H9 (cell line): Measurements from ENCODE around the gene TTC9C. TPM values are rescaled to one million over a fixed set of nuclear protein-coding genes. Genes with fewer than 3 reads are reported as not detected.
"Not testable (repeated sequence)": the region's sequence is repeated elsewhere in the genome, so short reads cannot be mapped to it uniquely, and the experiment has no call there.

Source experiments
- DNase-seq: peaks from one replicate; pipeline ENCODE4 v3.0.0-alpha.2; 2017
- H2AFZ ChIP-seq: one replicate; pipeline ENCODE4 v1.6.1; 2013; ENCODE audit warnings: mild to moderate bottlenecking, low read length, control low read depth, moderate library complexity
- H2AK5ac ChIP-seq: 2 replicates; pipeline ENCODE4 v1.6.1; 2013; ENCODE audit warnings: low read length, control low read depth, mixed read lengths; ENCODE audit not compliant: insufficient read length
- H2BK120ac ChIP-seq: one replicate; pipeline ENCODE4 v1.6.1; 2013; ENCODE audit warnings: low read depth, mild to moderate bottlenecking, low read length, control low read depth, inconsistent platforms; ENCODE audit not compliant: poor library complexity, severe bottlenecking
- H2BK12ac ChIP-seq: 2 replicates; pipeline ENCODE4 v1.6.1; 2013; ENCODE audit warnings: low read length, control low read depth, mixed read lengths, low read depth; ENCODE audit not compliant: insufficient read length
- H2BK15ac ChIP-seq: 2 replicates; pipeline ENCODE4 v1.6.1; 2013; ENCODE audit warnings: low read depth, low read length, control low read depth
- H2BK20ac ChIP-seq: one replicate; pipeline ENCODE4 v1.6.1; 2013; ENCODE audit warnings: low read depth, mild to moderate bottlenecking, low read length, control low read depth, inconsistent platforms; ENCODE audit not compliant: poor library complexity, severe bottlenecking
- H2BK5ac ChIP-seq: 2 replicates; pipeline ENCODE4 v1.6.1; 2013; ENCODE audit warnings: low read length, control low read depth, mixed read lengths; ENCODE audit not compliant: insufficient read length
- H3K14ac ChIP-seq: 2 replicates; pipeline ENCODE4 v1.6.1; 2013; ENCODE audit warnings: low read length, control low read depth; ENCODE audit not compliant: insufficient read depth
- H3K18ac ChIP-seq: 2 replicates; pipeline ENCODE4 v1.6.1; 2013; ENCODE audit warnings: low read depth, mild to moderate bottlenecking, mixed read lengths, low read length, control low read depth; ENCODE audit not compliant: insufficient read length
- H3K23ac ChIP-seq: 2 replicates; pipeline ENCODE4 v1.6.1; 2013; ENCODE audit warnings: low read length, control low read depth, mixed read lengths, low read depth; ENCODE audit not compliant: insufficient read length
- H3K23me2 ChIP-seq: 2 replicates; pipeline ENCODE4 v1.6.1; 2013; ENCODE audit warnings: low read depth, mild to moderate bottlenecking, mixed read lengths, low read length, control low read depth; ENCODE audit not compliant: insufficient read length, poor library complexity, severe bottlenecking
- H3K27ac ChIP-seq: 2 replicates; pipeline ENCODE4 v1.5.1; 2013; ENCODE audit warnings: low read length, control low read depth, mixed read lengths, low read depth; ENCODE audit not compliant: insufficient read length
- H3K27me3 ChIP-seq: 2 replicates; pipeline ENCODE4 v1.6.1; 2013; ENCODE audit warnings: low read length, control low read depth, inconsistent platforms; ENCODE audit not compliant: insufficient read depth
- H3K4ac ChIP-seq: 2 replicates; pipeline ENCODE4 v1.6.1; 2013; ENCODE audit warnings: low read depth, mild to moderate bottlenecking, control low read depth, inconsistent platforms, low read length, moderate library complexity
- H3K4me1 ChIP-seq: 2 replicates; pipeline ENCODE4 v1.6.1; 2013; ENCODE audit warnings: low read length, control low read depth, inconsistent platforms; ENCODE audit not compliant: insufficient read depth
- H3K4me2 ChIP-seq: 2 replicates; pipeline ENCODE4 v1.6.1; 2013; ENCODE audit warnings: low read length, control low read depth, mixed read lengths; ENCODE audit not compliant: insufficient read length, insufficient read depth
- H3K56ac ChIP-seq: 2 replicates; pipeline ENCODE4 v1.6.1; 2013; ENCODE audit warnings: low read depth, mild to moderate bottlenecking, mixed read lengths, low read length, control low read depth; ENCODE audit not compliant: insufficient read length
- H3K79me1 ChIP-seq: 2 replicates; pipeline ENCODE4 v1.6.1; 2013; ENCODE audit warnings: low read depth, mild to moderate bottlenecking, moderate library complexity, low read length, control low read depth, inconsistent platforms; ENCODE audit not compliant: insufficient read depth, poor library complexity, severe bottlenecking
- H3K79me2 ChIP-seq: 2 replicates; pipeline ENCODE4 v1.6.1; 2013; ENCODE audit warnings: low read length, control low read depth, inconsistent platforms; ENCODE audit not compliant: insufficient read depth
- H3K9ac ChIP-seq: 2 replicates; pipeline ENCODE4 v1.6.1; 2013; ENCODE audit warnings: low read length, control low read depth, mixed read lengths; ENCODE audit not compliant: insufficient read length; ENCODE audit errors: extremely low read depth
- H3K9me3 ChIP-seq: one replicate; pipeline ENCODE4 v1.6.1; 2013; ENCODE audit warnings: low read depth, low read length, inconsistent platforms; ENCODE audit not compliant: control insufficient read depth
- H3T11ph ChIP-seq: one replicate; pipeline ENCODE4 v1.6.1; 2013; ENCODE audit warnings: mild to moderate bottlenecking, low read length, control low read depth, inconsistent platforms
- H4K20me1 ChIP-seq: one replicate; pipeline ENCODE4 v1.6.1; 2013; ENCODE audit not compliant: control insufficient read depth, insufficient read length, insufficient read depth
- H4K5ac ChIP-seq: 2 replicates; pipeline ENCODE4 v1.6.1; 2013; ENCODE audit warnings: low read depth, mild to moderate bottlenecking, mixed read lengths, low read length, control low read depth; ENCODE audit not compliant: insufficient read length
- H4K8ac ChIP-seq: replicated peaks from 2 replicates; pipeline ENCODE4 v1.6.1; 2013; ENCODE audit warnings: low read length, control low read depth, mixed read lengths, low read depth; ENCODE audit not compliant: insufficient read length
- H4K91ac ChIP-seq: 2 replicates; pipeline ENCODE4 v1.6.1; 2013; ENCODE audit warnings: low read depth, mild to moderate bottlenecking, moderate library complexity, mixed read lengths, low read length, control low read depth; ENCODE audit not compliant: insufficient read length
- H3K27ac Mint-ChIP-seq, 3 experiments: 2 replicates in 2 of 3; 3 replicates in 1 of 3; pipeline ENCODE4 v1.8.0; 2020 to 2021; ENCODE audit warnings: mixed read lengths in 3 of 3, mild to moderate bottlenecking in 1 of 3, moderate library complexity in 1 of 3
- H3K27me3 Mint-ChIP-seq: 2 replicates; pipeline ENCODE4 v1.8.0; 2021; ENCODE audit warnings: low read depth, mild to moderate bottlenecking, moderate library complexity, mixed read lengths
- H3K36me3 Mint-ChIP-seq, 3 experiments: 2 replicates in 2 of 3; 3 replicates in 1 of 3; pipeline ENCODE4 v1.8.0; 2020 to 2021; ENCODE audit warnings: low read depth in 3 of 3, mixed read lengths in 3 of 3; ENCODE audit not compliant: insufficient read depth in 1 of 3
- H3K4me1 Mint-ChIP-seq, 2 experiments: 2 replicates each; pipeline ENCODE4 v1.8.0; 2020; ENCODE audit warnings: mixed read lengths in 2 of 2
- H3K4me3 Mint-ChIP-seq, 2 experiments: 2 replicates in 1 of 2; 3 replicates in 1 of 2; pipeline ENCODE4 v1.8.0; 2020 to 2021; ENCODE audit warnings: mild to moderate bottlenecking in 2 of 2, mixed read lengths in 2 of 2, moderate library complexity in 1 of 2
- H3K9me3 Mint-ChIP-seq, 2 experiments: 2 replicates in 1 of 2; 3 replicates in 1 of 2; pipeline ENCODE4 v1.8.0; 2020; ENCODE audit warnings: mild to moderate bottlenecking in 2 of 2, mixed read lengths in 2 of 2, moderate library complexity in 1 of 2
- CTCF ChIP-seq: fragments of 200-600 bp; sonication (generic); conservative IDR thresholded peaks from 3 replicates; pipeline ENCODE4 v1.8.0; 2021; ENCODE audit warnings: antibody characterized with exemption, mild to moderate bottlenecking
- WGBS: extraction: QIAGEN DNeasy Blood & Tissue Kit; methylation state at CpG from one replicate; pipeline ENCODE4 v1.1.7; 2013; ENCODE audit warnings: missing lambda C conversion rate, low lambda C conversion rate, mixed read lengths; ENCODE audit not compliant: insufficient read length; ENCODE audit errors: extremely low coverage; 5-methylcytosine and 5-hydroxymethylcytosine counted together
- total RNA-seq: library from RNA; stranded (reverse); gene quantifications from 2 replicates; pipeline ENCODE4 v1.2.1, GENCODE V29; 2021

TTC9C gene
- total RNA-seq, 1 experiment from 2014 or later = 33.4 TPM

- no peak overlapping the region for H3K4ac ChIP-seq
- no peak overlapping the region for H2BK15ac ChIP-seq
- H3K27me3 Mint-ChIP-seq = no peaks in the 10 kb centered on the region
- no peak overlapping the region for H4K5ac ChIP-seq
- no peak for TF ChIP-seq CTCF
- H2BK120ac ChIP-seq = no peak overlapping the region
- H2BK5ac ChIP-seq = no peak overlapping the region
- no peaks in the 10 kb centered on the region for H3K27me3 ChIP-seq
- H3K14ac ChIP-seq = no peak overlapping the region
- H2AK5ac ChIP-seq = no peak overlapping the region
- H3K23ac ChIP-seq = no peak overlapping the region
- peak overlapping the region; percentile 92 for H3K27ac ChIP-seq
- H3K79me2 ChIP-seq = peaks cover 18% of the 10 kb centered on the region; the same call in 1 of the 2 replicates
- no peak overlapping the region for H4K91ac ChIP-seq
- H2BK12ac ChIP-seq = no peak overlapping the region
- H3K79me1 ChIP-seq = peaks cover 9% of the 10 kb centered on the region
- WGBS = no CpG with 5 or more reads among the region's 9 CpGs
- H2AFZ ChIP-seq = no peak overlapping the region
- peak overlapping the region; percentile 28 for H3K9ac ChIP-seq
- no peaks in the 10 kb centered on the region for H3K4me1 ChIP-seq
- H3K27ac Mint-ChIP-seq = peak overlapping the region; percentile 97 to 98 (median 97)
- no peak overlapping the region for H3K18ac ChIP-seq
- no peak overlapping the region for H2BK20ac ChIP-seq
- H3K4me3 Mint-ChIP-seq = peak overlapping the region; percentile 79 to 97
- H4K8ac ChIP-seq = no peak overlapping the region
- H4K20me1 ChIP-seq = no peaks in the 10 kb centered on the region
- H3K9me3 ChIP-seq = no peaks in the 10 kb centered on the region
- H3K36me3 Mint-ChIP-seq = peaks cover 8 to 16% (median 12%) of the 10 kb centered on the region in 3 experiments; a peak in 6 of 7 replicates
- peaks cover 8% of the 10 kb centered on the region for H3K23me2 ChIP-seq
- DNase-seq = peak; percentile 91
- peaks cover 37 to 51% of the 10 kb centered on the region in 2 experiments for H3K4me1 Mint-ChIP-seq
- peak overlapping the region; percentile 91 for H3K4me2 ChIP-seq
- H3K9me3 Mint-ChIP-seq = no peaks in the 10 kb centered on the region
- no peak overlapping the region for H3T11ph ChIP-seq
- no peak overlapping the region for H3K56ac ChIP-seq
These were observed 29.8 kb downstream of the TTC9C start for GRCh38 chr11:62757846-62758788.

- not testable (repeated sequence) for H3K27ac ChIP-seq, H3K4me1 ChIP-seq, H3K79me1 ChIP-seq, H3K9ac ChIP-seq, H3K18ac ChIP-seq, H3K27me3 Mint-ChIP-seq, H3K56ac ChIP-seq, H3K9me3 ChIP-seq, H4K8ac ChIP-seq, H4K91ac ChIP-seq, H2AFZ ChIP-seq, H2BK5ac ChIP-seq, H2BK15ac ChIP-seq, H4K20me1 ChIP-seq, H3K4me2 ChIP-seq, H3K4ac ChIP-seq, H2BK20ac ChIP-seq, H2AK5ac ChIP-seq, H2BK120ac ChIP-seq, H3T11ph ChIP-seq, H4K5ac ChIP-seq, H3K27me3 ChIP-seq, H3K14ac ChIP-seq, H3K9me3 Mint-ChIP-seq, H3K23me2 ChIP-seq, H2BK12ac ChIP-seq, H3K23ac ChIP-seq
- DNase-seq = peak; percentile 49
- H3K79me2 ChIP-seq = peaks cover 15% of the 10 kb centered on the region; the same call in 1 of the 2 replicates
- Mint-ChIP-seq H3K4me3 (peak overlapping the region; percentile 97 to 98), H3K36me3 (peaks cover 17 to 23% (median 23%) of the 10 kb centered on the region in 3 experiments; a peak in 6 of 7 replicates), H3K4me1 (peaks cover 28 to 40% of the 10 kb centered on the region in 2 experiments), H3K27ac (peak overlapping the region in 2 of 3 experiments; percentile 6 to 53; a peak in 1 of 7 replicates)
- WGBS = no CpG with 5 or more reads among the region's 9 CpGs
These were observed 32.6 kb downstream of the TTC9C start for GRCh38 chr11:62760867-62761227.
